HFFc6 (cell line): ENCODE measurements around the gene FIZ1. TPM values are rescaled to one million over a fixed set of nuclear protein-coding genes. Genes with fewer than 3 reads are reported as not detected.

Experiments used
- DNase-seq: peaks from one replicate; pipeline ENCODE4 v3.0.0-alpha.2; 2018
- H3K27ac Mint-ChIP-seq: 2 replicates; pipeline ENCODE4 v1.8.0; 2020; ENCODE audit warnings: mild to moderate bottlenecking, mixed read lengths
- H3K27me3 Mint-ChIP-seq: 2 replicates; pipeline ENCODE4 v1.8.0; 2021; ENCODE audit warnings: mild to moderate bottlenecking, moderate library complexity, mixed read lengths; ENCODE audit not compliant: insufficient read depth
- H3K36me3 Mint-ChIP-seq: 2 replicates; pipeline ENCODE4 v1.8.0; 2021; ENCODE audit warnings: low read depth, mixed read lengths
- H3K4me1 Mint-ChIP-seq: 2 replicates; pipeline ENCODE4 v1.8.0; 2020; ENCODE audit warnings: low read depth, mixed read lengths
- H3K4me3 Mint-ChIP-seq: 2 replicates; pipeline ENCODE4 v1.8.0; 2020; ENCODE audit warnings: mild to moderate bottlenecking, moderate library complexity, mixed read lengths
- H3K9me3 Mint-ChIP-seq: 2 replicates; pipeline ENCODE4 v1.8.0; 2020; ENCODE audit warnings: mild to moderate bottlenecking, mixed read lengths
- total RNA-seq, 6 experiments: library from RNA; stranded (reverse); fragmentation: NEBNext Ultra II Directional; extraction: Animal tissue kit (Norgen Biotek cat#: 25700); gene quantifications; 2 replicates in 1 of 6; 3 replicates in 5 of 6; pipeline ENCODE4 v1.2.3, GENCODE V29; 2021
- TF ChIP-seq, protein P1 (sequence below): fragments of 200-600 bp; sonication (generic); IDR thresholded peaks from 2 replicates; pipeline ENCODE4 v1.5.0; 2021; ENCODE audit warnings: antibody characterized with exemption, mild to moderate bottlenecking

FIZ1 gene
- total RNA-seq, 6 experiments from 2014 or later = 9.9 to 13.1 (median 11.9) TPM

- peaks cover 45% of the 10 kb centered on the region for H3K4me1 Mint-ChIP-seq
- no peaks in the 10 kb centered on the region for H3K36me3 Mint-ChIP-seq
- no peak overlapping the region for H3K27ac Mint-ChIP-seq
- peaks cover 7% of the 10 kb centered on the region; the same call in 1 of the 2 replicates for H3K27me3 Mint-ChIP-seq
- no peaks in the 10 kb centered on the region for H3K9me3 Mint-ChIP-seq
- TF ChIP-seq, protein P1, sequence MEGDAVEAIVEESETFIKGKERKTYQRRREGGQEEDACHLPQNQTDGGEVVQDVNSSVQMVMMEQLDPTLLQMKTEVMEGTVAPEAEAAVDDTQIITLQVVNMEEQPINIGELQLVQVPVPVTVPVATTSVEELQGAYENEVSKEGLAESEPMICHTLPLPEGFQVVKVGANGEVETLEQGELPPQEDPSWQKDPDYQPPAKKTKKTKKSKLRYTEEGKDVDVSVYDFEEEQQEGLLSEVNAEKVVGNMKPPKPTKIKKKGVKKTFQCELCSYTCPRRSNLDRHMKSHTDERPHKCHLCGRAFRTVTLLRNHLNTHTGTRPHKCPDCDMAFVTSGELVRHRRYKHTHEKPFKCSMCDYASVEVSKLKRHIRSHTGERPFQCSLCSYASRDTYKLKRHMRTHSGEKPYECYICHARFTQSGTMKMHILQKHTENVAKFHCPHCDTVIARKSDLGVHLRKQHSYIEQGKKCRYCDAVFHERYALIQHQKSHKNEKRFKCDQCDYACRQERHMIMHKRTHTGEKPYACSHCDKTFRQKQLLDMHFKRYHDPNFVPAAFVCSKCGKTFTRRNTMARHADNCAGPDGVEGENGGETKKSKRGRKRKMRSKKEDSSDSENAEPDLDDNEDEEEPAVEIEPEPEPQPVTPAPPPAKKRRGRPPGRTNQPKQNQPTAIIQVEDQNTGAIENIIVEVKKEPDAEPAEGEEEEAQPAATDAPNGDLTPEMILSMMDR = no peak
- no peak overlapping the region for H3K4me3 Mint-ChIP-seq
- no peak for DNase-seq
These were observed 53.3 kb downstream of the FIZ1 start for GRCh38 chr19:55546011-55546410.

DNA sequence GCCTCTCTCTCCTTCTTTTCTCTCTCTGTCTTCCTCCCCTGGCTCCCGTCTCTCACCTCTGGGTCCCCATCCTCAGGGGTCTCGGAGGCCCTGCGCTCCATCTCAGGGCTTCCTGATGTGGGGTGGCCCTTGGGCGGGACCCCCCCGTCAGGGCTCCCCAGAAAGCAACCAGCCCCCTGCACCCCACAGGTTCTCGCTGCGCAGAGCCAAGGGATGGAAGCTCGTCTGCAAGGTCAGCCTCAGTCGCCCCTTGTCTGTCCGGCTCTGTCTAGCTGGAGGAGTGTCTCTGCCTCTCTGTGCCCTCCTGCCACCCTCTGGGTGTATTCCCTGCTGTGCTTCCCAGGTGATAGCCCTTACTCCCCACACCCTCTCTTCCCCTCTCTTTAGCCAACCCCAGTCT is 53.9 kb downstream of the FIZ1 start, which contains the start of gene SBK3:
Gene SBK3 (minus strand): TSS at position 101 of the 400 bp plus-strand sequence. CDS start 0 bp downstream, at position 101.
- DNase-seq = no peak
- Mint-ChIP-seq H3K27me3 (peaks cover 10% of the 10 kb centered on the region; the same call in 1 of the 2 replicates), H3K36me3 (no peaks in the 10 kb centered on the region), H3K9me3 (no peaks in the 10 kb centered on the region), H3K27ac (no peak within 1 kb of the TSS), H3K4me1 (peaks cover 45% of the 10 kb centered on the region), H3K4me3 (no peak within 1 kb of the TSS)
- TF ChIP-seq, protein P1 = no peak

DNA sequence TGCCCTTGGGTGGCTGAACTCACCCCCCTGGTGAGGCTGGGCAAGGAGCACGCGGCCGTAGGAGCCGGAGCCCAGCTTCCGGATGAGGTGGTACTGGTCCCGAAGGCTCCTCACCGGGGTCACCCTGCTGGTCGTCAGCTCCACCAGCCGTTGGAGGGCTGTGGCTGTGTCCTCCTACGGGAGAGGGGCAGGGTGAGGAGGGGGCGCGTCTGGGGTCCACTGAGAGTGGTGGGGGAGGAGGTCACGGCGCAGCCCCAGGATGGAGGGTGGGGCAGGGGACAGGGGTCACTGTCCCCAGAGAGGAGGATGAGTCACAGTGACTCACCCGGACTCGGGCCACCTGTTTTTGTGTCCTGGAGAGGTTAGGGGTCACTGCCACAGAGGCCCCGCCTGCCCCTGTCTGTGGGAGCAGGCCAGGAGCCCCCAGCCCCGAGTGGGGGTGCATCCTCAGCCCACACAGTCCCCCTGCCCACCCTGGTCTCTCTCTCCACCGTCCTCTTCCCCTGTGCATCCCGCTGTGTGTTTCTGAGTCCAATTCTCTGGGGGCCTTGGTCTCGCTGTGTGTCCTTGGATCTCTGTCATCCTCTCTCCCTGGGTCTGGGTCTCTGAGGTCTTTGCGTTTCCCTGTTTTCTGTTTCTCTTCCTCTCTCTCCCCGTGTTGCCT is 54.4 kb downstream of the FIZ1 start:
- Mint-ChIP-seq H3K9me3 (no peaks in the 10 kb centered on the region), H3K4me3 (no peak overlapping the region), H3K4me1 (peaks cover 39% of the 10 kb centered on the region), H3K36me3 (no peaks in the 10 kb centered on the region), H3K27ac (no peak overlapping the region), H3K27me3 (peaks cover 11% of the 10 kb centered on the region; the same call in 1 of the 2 replicates)
- TF ChIP-seq, protein P1 = no peak
- no peak for DNase-seq

GRCh38 chr19:55544014-55544413 is 55.3 kb downstream of the FIZ1 start:
- H3K4me3 Mint-ChIP-seq = no peak overlapping the region
- H3K9me3 Mint-ChIP-seq = no peaks in the 10 kb centered on the region
- H3K4me1 Mint-ChIP-seq = peaks cover 32% of the 10 kb centered on the region
- TF ChIP-seq, protein P1 = no peak
- no peak overlapping the region for H3K27ac Mint-ChIP-seq
- no peak for DNase-seq
- no peaks in the 10 kb centered on the region for H3K36me3 Mint-ChIP-seq
- H3K27me3 Mint-ChIP-seq = peaks cover 11% of the 10 kb centered on the region; the same call in 1 of the 2 replicates

DNA sequence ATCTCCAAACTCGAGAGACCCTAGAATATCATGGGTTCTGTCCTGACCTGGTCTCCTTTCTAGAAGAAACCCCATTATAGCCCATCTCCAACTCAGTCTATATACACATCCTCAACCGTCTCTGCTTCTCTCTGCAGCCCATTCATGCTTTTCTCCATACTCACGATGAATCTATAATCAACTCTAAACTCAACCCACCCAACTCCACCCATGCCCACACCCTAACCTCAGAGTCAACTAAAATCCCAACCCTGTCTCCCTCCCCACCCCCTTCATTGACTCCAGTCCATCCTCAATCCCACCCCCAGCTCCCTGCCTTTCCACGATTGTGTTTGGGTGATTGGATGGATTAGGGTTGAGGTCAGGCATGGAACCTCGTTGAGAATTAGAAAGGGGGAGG is 55.8 kb downstream of the FIZ1 start:
- TF ChIP-seq, protein P1 = no peak
- H3K27ac Mint-ChIP-seq = no peak overlapping the region
- no peak for DNase-seq
- H3K27me3 Mint-ChIP-seq = peaks cover 11% of the 10 kb centered on the region; the same call in 1 of the 2 replicates
- H3K36me3 Mint-ChIP-seq = no peaks in the 10 kb centered on the region
- H3K4me3 Mint-ChIP-seq = no peak overlapping the region
- peaks cover 32% of the 10 kb centered on the region for H3K4me1 Mint-ChIP-seq
- no peaks in the 10 kb centered on the region for H3K9me3 Mint-ChIP-seq
